H1 (cell line): ENCODE data around the gene SENP1. TPM values are rescaled to one million over a fixed set of nuclear protein-coding genes. Genes with fewer than 3 reads are reported as not detected.

ENCODE experiments used
- BCL11A ChIP-seq, 2 experiments: IDR thresholded peaks; one replicate each; pipeline ENCODE4 v1.6.1; 2011; ENCODE audit warnings: low read depth in 2 of 2, low read length in 2 of 2, mild to moderate bottlenecking in 2 of 2
- CHD7 ChIP-seq: fragments of 300-600 bp; sonication (generic); IDR thresholded peaks from 2 replicates; pipeline ENCODE4 v1.7.1; 2012; ENCODE audit warnings: low read length, moderate library complexity, mild to moderate bottlenecking, inconsistent platforms; ENCODE audit not compliant: insufficient replicate concordance
- EGR1 ChIP-seq: IDR thresholded peaks from 2 replicates; pipeline ENCODE4 v1.6.1; 2011; ENCODE audit warnings: low read depth, low read length, borderline replicate concordance
- POLR2AphosphoS5 ChIP-seq: IDR thresholded peaks from 2 replicates; pipeline ENCODE4 v1.6.1; 2011; ENCODE audit warnings: low read depth, low read length
- RXRA ChIP-seq: IDR thresholded peaks from 2 replicates; pipeline ENCODE4 v1.6.1; 2011; ENCODE audit warnings: low read depth, mild to moderate bottlenecking, low read length, moderate library complexity; ENCODE audit not compliant: insufficient read depth
- SP1 ChIP-seq: IDR thresholded peaks from 2 replicates; pipeline ENCODE4 v1.6.1; 2011; ENCODE audit warnings: low read depth, low read length
- SP2 ChIP-seq: IDR thresholded peaks from 2 replicates; pipeline ENCODE4 v1.6.1; 2012; ENCODE audit warnings: mild to moderate bottlenecking, low read length, inconsistent platforms
- polyA plus RNA-seq, 7 experiments: library from polyadenylated mRNA; depleted of rRNA in 3 of 7; stranded (reverse) in 5 of 7; unstranded in 2 of 7; fragments of >200 nt in 5 of 7; fragments of 200-250 nt in 2 of 7; gene quantifications; 1 replicate in 5 of 7; 2 replicates in 1 of 7; 4 replicates in 1 of 7; pipeline versions ENCODE4 v1.2.1 to v1.2.3, GENCODE V29; 2011 to 2013; ENCODE audit warnings: missing spikeins in 2 of 7, mixed read lengths in 2 of 7
- total RNA-seq: library from RNA; stranded (reverse); fragmentation: NEBNext Ultra II Directional; extraction: Animal tissue kit (Norgen Biotek cat#: 25700); gene quantifications from 2 replicates; pipeline ENCODE4 v1.2.1, GENCODE V29; 2021

SENP1 gene
- total and polyA plus RNA-seq, 2 of the 8 experiments (the other 6 are each of a cell fraction or from before 2014, with no cell fraction given): 14.2 to 31.5 TPM

DNA sequence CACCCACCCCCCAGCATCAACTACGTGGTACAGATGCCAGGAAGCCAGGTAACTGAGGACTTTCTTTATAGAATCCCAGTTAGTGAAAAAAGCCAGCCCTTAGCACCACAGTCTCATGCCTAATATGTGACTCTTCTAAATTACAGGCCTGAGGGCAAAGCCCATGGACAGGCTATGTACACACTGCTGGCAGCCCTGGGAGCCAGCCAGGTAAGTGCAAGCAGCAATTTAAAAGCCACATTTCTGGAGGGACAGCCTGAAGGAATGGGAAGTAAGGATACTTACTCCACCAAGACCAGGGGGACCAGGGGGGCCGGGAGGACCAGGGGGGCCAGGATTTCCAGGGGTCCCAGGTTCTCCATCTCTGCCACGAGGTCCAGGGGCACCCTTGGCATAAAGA lies 108.6 kb downstream of the SENP1 start (continued):
- no peak for TF ChIP-seq CHD7
- no peak for TF ChIP-seq POLR2AphosphoS5
- TF ChIP-seq EGR1: no peak
- TF ChIP-seq BCL11A (IDR thresholded peaks at IDR 0.05; ENCODE audit: low read depth in 2 of 2, low read length in 2 of 2): no peak
- no peak for TF ChIP-seq SP2
- TF ChIP-seq SP1: no peak
- no peak for TF ChIP-seq RXRA
